GM23338 (cell line): ENCODE measurements around the gene CDK14. TPM values are rescaled to one million over a fixed set of nuclear protein-coding genes. Genes with fewer than 3 reads are reported as not detected.

Source experiments
- ATAC-seq: fragments of 200-7000 bp; cut with Tn5 transposase; 3 replicates; pipeline ENCODE4 v1.9.1; 2020
- DNase-seq: peaks from one replicate; pipeline ENCODE4 v3.0.0-alpha.2; 2015; ENCODE audit warnings: low spot score
- H2AFZ ChIP-seq: fragments of 200-600 bp; sonication (generic); 2 replicates; pipeline ENCODE4 v1.8.0; 2016; ENCODE audit warnings: antibody characterized with exemption, mild to moderate bottlenecking, moderate library complexity
- H3F3A ChIP-seq: fragments of 200-600 bp; sonication (generic); replicated peaks from 2 replicates; pipeline ENCODE4 v1.8.0; 2017; ENCODE audit warnings: antibody characterized with exemption, mixed run types, low read depth
- H3K27ac ChIP-seq: fragments of 200-600 bp; sonication (generic); 2 replicates; pipeline ENCODE4 v1.6.1; 2016; ENCODE audit warnings: low read depth
- H3K27me3 ChIP-seq: fragments of 200-600 bp; sonication (generic); 2 replicates; pipeline ENCODE4 v1.8.0; 2016; ENCODE audit warnings: mild to moderate bottlenecking, mixed run types, moderate library complexity; ENCODE audit not compliant: insufficient read depth
- H3K36me3 ChIP-seq: fragments of 200-600 bp; sonication (generic); 2 replicates; pipeline ENCODE4 v1.8.0; 2016; ENCODE audit warnings: mild to moderate bottlenecking; ENCODE audit not compliant: insufficient read depth
- H3K4me1 ChIP-seq: fragments of 200-600 bp; sonication (generic); 2 replicates; pipeline ENCODE4 v1.8.0; 2016; ENCODE audit warnings: mild to moderate bottlenecking, moderate library complexity; ENCODE audit not compliant: insufficient read depth
- H3K4me2 ChIP-seq: fragments of 200-600 bp; sonication (generic); 2 replicates; pipeline ENCODE4 v1.7.1; 2017; ENCODE audit warnings: mixed run types
- H3K4me3 ChIP-seq: fragments of 200-600 bp; sonication (generic); 2 replicates; pipeline ENCODE4 v1.6.1; 2016; ENCODE audit warnings: mixed run types
- H3K79me2 ChIP-seq: fragments of 200-600 bp; sonication (generic); replicated peaks from 2 replicates; pipeline ENCODE4 v1.8.0; 2017; ENCODE audit warnings: mild to moderate bottlenecking; ENCODE audit not compliant: insufficient read depth
- H3K9me2 ChIP-seq: fragments of 200-600 bp; sonication (generic); 2 replicates; pipeline ENCODE4 v1.8.0; 2017; ENCODE audit not compliant: insufficient read depth
- H4K20me1 ChIP-seq: fragments of 200-600 bp; sonication (generic); replicated peaks from 2 replicates; pipeline ENCODE4 v1.8.0; 2017; ENCODE audit warnings: mild to moderate bottlenecking; ENCODE audit not compliant: insufficient read depth
- H3K27ac Mint-ChIP-seq: 2 replicates; pipeline ENCODE4 v1.8.0; 2020; ENCODE audit warnings: inconsistent platforms, mild to moderate bottlenecking, moderate library complexity, mixed read lengths
- H3K27me3 Mint-ChIP-seq: 3 replicates; pipeline ENCODE4 v1.8.0; 2022; ENCODE audit warnings: low read depth, mild to moderate bottlenecking, moderate library complexity, mixed read lengths, inconsistent platforms; ENCODE audit not compliant: insufficient read depth, poor library complexity
- H3K36me3 Mint-ChIP-seq: 3 replicates; pipeline ENCODE4 v1.8.0; 2021; ENCODE audit warnings: low read depth, mild to moderate bottlenecking, inconsistent platforms, moderate library complexity, mixed read lengths
- H3K4me1 Mint-ChIP-seq: 3 replicates; pipeline ENCODE4 v1.8.0; 2020; ENCODE audit warnings: mild to moderate bottlenecking, inconsistent platforms, mixed read lengths
- H3K4me3 Mint-ChIP-seq: 3 replicates; pipeline ENCODE4 v1.8.0; 2021; ENCODE audit warnings: moderate library complexity, mild to moderate bottlenecking, inconsistent platforms, mixed read lengths
- H3K9me3 Mint-ChIP-seq: 3 replicates; pipeline ENCODE4 v1.8.0; 2020; ENCODE audit warnings: moderate library complexity, mild to moderate bottlenecking, inconsistent platforms, mixed read lengths
- CTCF ChIP-seq, 2 experiments: fragments of 200-600 bp in 1 of 2; sonication (generic) in 1 of 2; conservative IDR thresholded peaks; 2 replicates each; pipeline versions ENCODE4 v1.5.1 to v1.6.1; 2016 to 2017; ENCODE audit warnings: antibody characterized with exemption in 2 of 2, low read depth in 2 of 2, mild to moderate bottlenecking in 2 of 2, moderate library complexity in 1 of 2
- ETS1 ChIP-seq: IDR thresholded peaks from 2 replicates; pipeline ENCODE4 v1.6.1; 2016; ENCODE audit warnings: antibody characterized with exemption
- EZH2 ChIP-seq: fragments of 200-600 bp; sonication (generic); IDR thresholded peaks from one replicate; pipeline ENCODE4 v1.8.0; 2017; ENCODE audit warnings: antibody characterized with exemption, mild to moderate bottlenecking, low read depth; ENCODE audit not compliant: unreplicated experiment
- EZH2phosphoT487 ChIP-seq: fragments of 200-600 bp; sonication (generic); IDR thresholded peaks from one replicate; pipeline ENCODE4 v1.8.1; 2018; ENCODE audit warnings: antibody characterized with exemption; ENCODE audit not compliant: unreplicated experiment
- JUNB ChIP-seq: IDR thresholded peaks from one replicate; pipeline ENCODE4 v1.6.1; 2016; ENCODE audit warnings: antibody characterized with exemption; ENCODE audit not compliant: unreplicated experiment
- NANOG ChIP-seq: IDR thresholded peaks from 2 replicates; pipeline ENCODE4 v1.6.1; 2016; ENCODE audit warnings: antibody characterized with exemption, borderline replicate concordance
- POLR2AphosphoS5 ChIP-seq: IDR thresholded peaks from 2 replicates; pipeline ENCODE4 v1.6.1; 2016; ENCODE audit warnings: antibody characterized with exemption, low read depth
- REST ChIP-seq: IDR thresholded peaks from one replicate; pipeline ENCODE4 v1.6.1; 2018; ENCODE audit warnings: antibody characterized with exemption; ENCODE audit not compliant: unreplicated experiment
- STAT1 ChIP-seq: IDR thresholded peaks from one replicate; pipeline ENCODE4 v1.6.1; 2016; ENCODE audit warnings: antibody characterized with exemption; ENCODE audit not compliant: unreplicated experiment
- ZNF114 ChIP-seq: fragments of 250-450 bp; sonication (Bioruptor Pico); IDR thresholded peaks from 2 replicates; pipeline ENCODE4 v1.5.0; 2020; ENCODE audit warnings: mild to moderate bottlenecking, moderate library complexity
- ZNF331 ChIP-seq: fragments of 250-450 bp; sonication (Bioruptor Pico); IDR thresholded peaks from 2 replicates; pipeline ENCODE4 v1.5.0; 2020; ENCODE audit warnings: low read depth, mild to moderate bottlenecking, moderate library complexity
- ZNF462 ChIP-seq: fragments of 250-450 bp; sonication (Bioruptor Pico); IDR thresholded peaks from 2 replicates; pipeline ENCODE4 v1.5.0; 2020; ENCODE audit warnings: mild to moderate bottlenecking, moderate library complexity
- polyA plus RNA-seq: library from polyadenylated mRNA; unstranded; fragments of >200 nt; fragmentation: Nextera tagmentation; extraction: Ambion mirVana; gene quantifications from 2 replicates; pipeline ENCODE4 v1.2.1, GENCODE V29; 2016
- total RNA-seq: library from RNA; depleted of rRNA; stranded (reverse); fragments of >200 nt; shearing (Covaris generic); gene quantifications from 2 replicates; pipeline ENCODE4 v1.2.3, GENCODE V29; 2014

The CDK14 gene
- total and polyA plus RNA-seq, 2 experiments from 2014 or later = 11.2 to 24.0 TPM

- no peak for TF ChIP-seq ZNF114 (CRISPR knock-in tag)
- TF ChIP-seq NANOG = no peak
- no peak for TF ChIP-seq EZH2
- no peak for TF ChIP-seq EZH2phosphoT487
- no peak for TF ChIP-seq REST
- no peak for TF ChIP-seq CTCF (conservative IDR thresholded peaks at IDR 0.05; ENCODE audit: low read depth in 2 of 2)
- no peak for TF ChIP-seq ETS1
- TF ChIP-seq JUNB = no peak
- TF ChIP-seq ZNF331 (CRISPR knock-in tag) = no peak
- TF ChIP-seq POLR2AphosphoS5 = no peak
- TF ChIP-seq STAT1 = no peak
These were observed 361.8 kb downstream of the CDK14 start (continued) for GRCh38 chr7:90957883-90958282.

- DNase-seq = no peak
- ATAC-seq = no peak
- H3K9me3 Mint-ChIP-seq = no peaks in the 10 kb centered on the region
- H2AFZ ChIP-seq = no peak overlapping the region
- no peaks in the 10 kb centered on the region for H3F3A ChIP-seq
- peak overlapping the region; percentile 4; the same call in 1 of the 2 replicates for H3K27ac Mint-ChIP-seq
- peaks cover 7% of the 10 kb centered on the region; the same call in 2 of the 3 replicates for H3K36me3 Mint-ChIP-seq
- H3K4me2 ChIP-seq = no peak overlapping the region
- H3K27me3 Mint-ChIP-seq = peaks cover 4% of the 10 kb centered on the region
- H3K79me2 ChIP-seq = no peaks in the 10 kb centered on the region
- no peaks in the 10 kb centered on the region for H4K20me1 ChIP-seq
- H3K4me1 ChIP-seq = peaks cover 12% of the 10 kb centered on the region; the same call in 1 of the 2 replicates
- no peaks in the 10 kb centered on the region for H3K36me3 ChIP-seq
- H3K27ac ChIP-seq = no peak overlapping the region
- H3K9me2 ChIP-seq = no peaks in the 10 kb centered on the region
- H3K4me3 ChIP-seq = no peak overlapping the region
- no peak overlapping the region for H3K4me3 Mint-ChIP-seq
- H3K4me1 Mint-ChIP-seq = peaks cover 10% of the 10 kb centered on the region
- H3K27me3 ChIP-seq = no peaks in the 10 kb centered on the region
- TF ChIP-seq ZNF462 (CRISPR knock-in tag) (no peak), ETS1 (no peak)
These were observed 362.5 kb downstream of the CDK14 start for GRCh38 chr7:90958647-90959046.
